A673 (cell line): ENCODE measurements around the gene SCUBE1.

Experiments
- CTCF ChIP-seq: fragments of 300-800, 200-600 bp; sonication (generic); conservative IDR thresholded peaks from 2 replicates; pipeline ENCODE4 v1.5.1; 2017; ENCODE audit warnings: low read depth, mild to moderate bottlenecking, antibody characterized with exemption, low read length, moderate library complexity, mixed read lengths
- EZH2 ChIP-seq: fragments of 200-600 bp; sonication (generic); IDR thresholded peaks from 2 replicates; pipeline ENCODE4 v1.6.1; 2017; ENCODE audit warnings: borderline replicate concordance, low read depth, mild to moderate bottlenecking, mixed read lengths, antibody characterized with exemption, low read length; ENCODE audit not compliant: poor library complexity, severe bottlenecking

- TF ChIP-seq CTCF (no peak), EZH2 (no peak)
Measured at GRCh38 chr22:43240614-43241013, 102.6 kb downstream of the SCUBE1 start.
